ENCODE results near the gene CAMKK1. TPM values are rescaled to one million over a fixed set of nuclear protein-coding genes. Genes with fewer than 3 reads are reported as not detected.
A peak's percentile ranks its signal among the peaks of the same experiment; 100 is the strongest.

The CAMKK1 gene
- total RNA-seq, 1 donor from 2014 or later: 6.6 TPM

DNA sequence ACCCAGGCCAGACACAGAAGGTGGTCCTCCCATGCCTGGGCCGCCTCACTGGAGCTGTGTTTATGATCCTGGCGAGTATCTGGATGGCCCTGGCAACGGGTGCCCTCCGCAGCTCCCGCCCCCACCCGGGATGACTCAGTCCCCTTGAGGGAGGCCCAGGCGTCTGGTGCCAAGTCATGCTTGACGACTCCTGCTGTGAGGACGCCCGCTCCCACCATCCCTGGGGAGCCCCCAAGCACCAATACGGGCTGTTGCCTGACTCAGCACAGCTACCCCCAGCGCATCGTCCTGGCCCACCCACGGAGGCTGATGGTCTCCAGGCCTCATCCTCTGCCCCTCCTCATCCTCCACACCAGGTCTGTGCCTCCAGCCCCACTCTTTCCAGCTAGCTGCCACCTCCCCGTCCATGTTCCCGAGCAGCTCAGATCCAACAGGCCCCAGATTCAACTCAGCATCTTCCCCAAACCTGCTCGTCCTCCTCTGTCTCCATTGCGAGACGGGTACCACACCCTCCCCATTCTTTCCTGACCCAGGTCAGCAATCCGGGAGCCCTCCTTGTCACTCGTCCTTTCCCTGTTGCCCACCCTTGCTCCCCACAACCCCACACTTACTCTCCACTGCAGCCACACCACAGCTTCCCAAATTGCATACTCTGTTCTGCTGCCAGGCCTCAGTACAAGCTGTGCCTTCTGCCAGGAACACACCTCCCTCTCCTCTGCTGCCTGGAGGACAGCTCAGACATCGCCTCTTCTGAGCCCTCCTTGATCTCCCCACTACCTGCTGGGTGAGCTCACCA, 2.6 kb downstream of the CAMKK1 start:
- Mint-ChIP-seq H3K36me3 (ENCODE audit: low read depth) (no peaks in the 10 kb centered on the region), H3K9me3 (no peaks in the 10 kb centered on the region), H3K27ac (no peak overlapping the region), H3K4me3 (ENCODE audit: low read depth) (no peak overlapping the region), H3K4me1 (ENCODE audit: low read depth) (peaks cover 35% of the 10 kb centered on the region), H3K27me3 (ENCODE audit: low read depth) (peaks cover 6% of the 10 kb centered on the region)
- intact Hi-C loops (cut with micrococcal nuclease): no loop called here
- no peak for DNase-seq (ENCODE audit: low spot score)

GRCh38 chr17:3889325-3890012, 3.4 kb downstream of the CAMKK1 start:
- no peak overlapping the region for H3K27ac Mint-ChIP-seq
- intact Hi-C loops (cut with micrococcal nuclease): no loop called here
- H3K27me3 Mint-ChIP-seq (ENCODE audit: low read depth): peaks cover 6% of the 10 kb centered on the region
- no peaks in the 10 kb centered on the region for H3K36me3 Mint-ChIP-seq (ENCODE audit: low read depth)
- H3K9me3 Mint-ChIP-seq: no peaks in the 10 kb centered on the region
- H3K4me3 Mint-ChIP-seq (ENCODE audit: low read depth): no peak overlapping the region
- no peak for DNase-seq (ENCODE audit: low spot score)
- H3K4me1 Mint-ChIP-seq (ENCODE audit: low read depth): peaks cover 35% of the 10 kb centered on the region

- intact Hi-C loops (cut with micrococcal nuclease): no loop called here
- Mint-ChIP-seq H3K9me3 (no peaks in the 10 kb centered on the region), H3K27me3 (ENCODE audit: low read depth) (peaks cover 6% of the 10 kb centered on the region), H3K27ac (no peak overlapping the region), H3K4me3 (ENCODE audit: low read depth) (no peak overlapping the region), H3K36me3 (ENCODE audit: low read depth) (no peaks in the 10 kb centered on the region), H3K4me1 (ENCODE audit: low read depth) (peaks cover 28% of the 10 kb centered on the region)
- no peak for DNase-seq (ENCODE audit: low spot score)
These were observed 4.3 kb downstream of the CAMKK1 start for GRCh38 chr17:3888343-3889171.

DNA sequence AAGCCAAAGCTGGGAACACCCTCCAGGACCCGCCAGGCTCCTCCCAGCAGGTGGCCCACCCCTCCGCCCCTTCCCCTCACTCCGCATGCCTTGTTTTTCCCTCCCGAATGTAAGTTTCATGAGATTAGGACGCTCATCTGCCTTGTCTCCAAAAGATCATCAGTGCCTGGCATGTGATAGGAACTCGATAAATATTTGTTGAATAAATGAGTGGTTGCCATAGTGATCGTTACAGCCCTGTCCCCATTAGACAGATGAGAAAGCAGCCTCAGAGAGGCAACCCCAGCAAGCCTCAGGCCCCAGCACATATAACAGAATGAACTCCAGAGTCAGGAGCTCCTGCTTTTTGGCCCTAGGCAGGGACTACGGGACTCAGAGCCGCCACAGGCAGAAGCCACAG, 5.0 kb downstream of the CAMKK1 start:
- intact Hi-C loops (cut with micrococcal nuclease): no loop called here
- no peaks in the 10 kb centered on the region for H3K9me3 Mint-ChIP-seq
- no peak overlapping the region for H3K27ac Mint-ChIP-seq
- peaks cover 6% of the 10 kb centered on the region for H3K27me3 Mint-ChIP-seq (ENCODE audit: low read depth)
- H3K4me3 Mint-ChIP-seq (ENCODE audit: low read depth): no peak overlapping the region
- H3K4me1 Mint-ChIP-seq (ENCODE audit: low read depth): peaks cover 26% of the 10 kb centered on the region
- DNase-seq (ENCODE audit: low spot score): no peak
- no peaks in the 10 kb centered on the region for H3K36me3 Mint-ChIP-seq (ENCODE audit: low read depth)

DNA sequence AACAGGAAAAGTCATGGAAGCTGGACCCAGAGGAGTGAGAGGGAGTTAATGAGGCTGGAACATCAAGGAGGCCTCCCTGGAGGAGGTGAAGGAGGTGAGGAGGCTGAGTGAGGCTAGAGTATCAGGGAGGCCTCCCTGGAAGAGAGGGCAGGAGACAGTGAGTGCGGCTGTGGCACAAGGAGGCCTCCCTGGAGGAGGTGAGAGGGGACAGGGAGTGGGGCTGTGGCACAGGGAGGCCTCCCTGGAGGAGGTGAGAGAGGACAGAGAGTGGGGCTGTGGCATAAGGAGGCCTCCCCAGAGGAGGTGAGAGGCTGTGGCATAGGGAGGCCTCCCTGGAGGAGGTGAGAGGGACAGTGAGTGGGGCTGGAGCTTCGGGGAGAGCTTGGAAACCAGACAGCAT, 5.5 kb downstream of the CAMKK1 start:
- no peaks in the 10 kb centered on the region for H3K36me3 Mint-ChIP-seq (ENCODE audit: low read depth)
- DNase-seq (ENCODE audit: low spot score): no peak
- intact Hi-C loops (cut with micrococcal nuclease): no loop called here
- peaks cover 26% of the 10 kb centered on the region for H3K4me1 Mint-ChIP-seq (ENCODE audit: low read depth)
- no peaks in the 10 kb centered on the region for H3K9me3 Mint-ChIP-seq
- peaks cover 6% of the 10 kb centered on the region for H3K27me3 Mint-ChIP-seq (ENCODE audit: low read depth)
- peak overlapping the region; percentile 64 for H3K27ac Mint-ChIP-seq
- peak overlapping the region; percentile 20 for H3K4me3 Mint-ChIP-seq (ENCODE audit: low read depth)

DNA sequence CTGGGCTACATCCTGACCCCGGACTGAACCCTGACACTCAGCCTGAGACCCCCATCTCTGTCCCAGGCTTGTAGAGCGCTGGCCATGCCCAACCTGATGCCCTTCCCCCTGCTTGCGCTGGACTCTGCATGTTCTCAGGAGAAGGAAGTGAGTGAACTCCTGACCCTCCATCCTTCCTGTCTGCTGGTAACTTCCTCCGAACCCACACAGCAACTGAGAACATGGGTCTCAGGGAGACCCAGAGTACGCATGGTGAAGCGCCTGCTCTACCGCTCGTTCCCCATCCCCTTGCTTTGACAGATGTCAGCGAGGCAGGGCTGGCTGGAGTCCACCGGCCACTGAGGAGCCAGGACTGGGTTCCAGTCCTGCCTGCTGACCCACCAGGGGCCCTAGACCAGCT, 6.1 kb downstream of the CAMKK1 start:
- intact Hi-C loops (cut with micrococcal nuclease): no loop called here
- Mint-ChIP-seq H3K9me3 (no peaks in the 10 kb centered on the region), H3K4me1 (ENCODE audit: low read depth) (peaks cover 22% of the 10 kb centered on the region), H3K27ac (peak overlapping the region; percentile 64), H3K36me3 (ENCODE audit: low read depth) (no peaks in the 10 kb centered on the region), H3K4me3 (ENCODE audit: low read depth) (no peak overlapping the region), H3K27me3 (ENCODE audit: low read depth) (peaks cover 6% of the 10 kb centered on the region)
- DNase-seq (ENCODE audit: low spot score): no peak

DNA sequence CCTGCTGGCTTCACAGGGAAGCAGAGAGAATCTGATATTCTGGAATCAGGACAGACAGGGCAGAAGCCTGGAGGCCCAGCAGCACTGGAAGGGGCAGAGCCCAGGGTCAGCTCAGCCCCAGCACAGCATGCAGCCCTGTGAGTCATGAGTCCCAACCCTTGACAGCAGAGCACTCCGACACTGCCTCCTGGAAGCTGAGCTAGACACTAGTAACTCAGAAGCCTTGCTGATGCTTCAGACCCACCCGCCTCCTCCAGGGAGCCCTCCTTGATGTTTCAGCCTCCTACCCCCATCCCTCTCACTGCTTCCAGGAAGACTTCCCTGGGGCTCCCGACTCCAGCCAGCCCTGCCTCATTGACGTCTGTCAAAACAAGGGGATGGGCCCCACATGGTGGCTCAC, 6.9 kb downstream of the CAMKK1 start:
- no peak overlapping the region for H3K4me3 Mint-ChIP-seq (ENCODE audit: low read depth)

DNA sequence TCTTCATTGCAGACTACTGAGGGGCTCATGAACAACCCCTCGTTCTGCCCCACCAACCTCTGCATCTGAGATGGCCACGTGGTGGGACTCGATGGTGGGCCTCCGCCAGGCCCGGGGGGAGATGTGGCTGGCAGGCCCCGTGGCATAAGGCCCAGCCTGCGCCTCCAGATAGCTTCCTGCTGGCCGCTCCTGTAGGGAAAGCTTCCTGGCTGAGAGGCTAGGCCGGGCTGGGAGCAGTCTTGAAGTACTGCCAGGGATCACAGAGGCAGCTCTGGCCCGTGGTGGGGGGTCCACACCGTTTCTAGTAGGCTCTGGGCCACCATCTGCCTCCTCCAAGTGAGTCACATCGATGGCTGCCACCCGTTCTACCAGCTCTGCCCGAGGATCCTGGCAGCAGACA, 7.6 kb downstream of the CAMKK1 start:
- Mint-ChIP-seq H3K4me3 (ENCODE audit: low read depth) (no peak overlapping the region), H3K4me1 (ENCODE audit: low read depth) (peaks cover 14% of the 10 kb centered on the region), H3K27me3 (ENCODE audit: low read depth) (no peaks in the 10 kb centered on the region), H3K36me3 (ENCODE audit: low read depth) (no peaks in the 10 kb centered on the region), H3K27ac (no peak overlapping the region), H3K9me3 (no peaks in the 10 kb centered on the region)
- DNase-seq (ENCODE audit: low spot score): no peak
- intact Hi-C loops (cut with micrococcal nuclease): no loop called here

More for the DNA sequence above, 6.9 kb downstream of the CAMKK1 start:
- intact Hi-C loops (cut with micrococcal nuclease): no loop called here
- Mint-ChIP-seq H3K9me3 (no peaks in the 10 kb centered on the region), H3K27ac (no peak overlapping the region), H3K4me1 (ENCODE audit: low read depth) (peaks cover 15% of the 10 kb centered on the region), H3K27me3 (ENCODE audit: low read depth) (no peaks in the 10 kb centered on the region), H3K36me3 (ENCODE audit: low read depth) (no peaks in the 10 kb centered on the region)
- no peak for DNase-seq (ENCODE audit: low spot score)

- Mint-ChIP-seq H3K27ac (no peak overlapping the region), H3K36me3 (ENCODE audit: low read depth) (no peaks in the 10 kb centered on the region), H3K4me1 (ENCODE audit: low read depth) (peaks cover 12% of the 10 kb centered on the region), H3K27me3 (ENCODE audit: low read depth) (no peaks in the 10 kb centered on the region), H3K4me3 (ENCODE audit: low read depth) (no peak overlapping the region), H3K9me3 (no peaks in the 10 kb centered on the region)
- no peak for DNase-seq (ENCODE audit: low spot score)
- intact Hi-C loops (cut with micrococcal nuclease): no loop called here
These were observed 8.7 kb downstream of the CAMKK1 start for GRCh38 chr17:3884188-3884587.

- Mint-ChIP-seq H3K4me3 (ENCODE audit: low read depth) (no peak overlapping the region), H3K36me3 (ENCODE audit: low read depth) (no peaks in the 10 kb centered on the region), H3K4me1 (ENCODE audit: low read depth) (peaks cover 9% of the 10 kb centered on the region), H3K27me3 (ENCODE audit: low read depth) (no peaks in the 10 kb centered on the region), H3K9me3 (no peaks in the 10 kb centered on the region), H3K27ac (no peak overlapping the region)
- intact Hi-C loops (cut with micrococcal nuclease): no loop called here
- DNase-seq (ENCODE audit: low spot score): no peak
These were observed 10.6 kb downstream of the CAMKK1 start for GRCh38 chr17:3882276-3882675.

- no peak overlapping the region for H3K27ac Mint-ChIP-seq
- H3K4me3 Mint-ChIP-seq (ENCODE audit: low read depth): no peak overlapping the region
- intact Hi-C loops (cut with micrococcal nuclease): no loop called here
- H3K9me3 Mint-ChIP-seq: no peaks in the 10 kb centered on the region
- no peak for DNase-seq (ENCODE audit: low spot score)
- H3K36me3 Mint-ChIP-seq (ENCODE audit: low read depth): no peaks in the 10 kb centered on the region
- no peaks in the 10 kb centered on the region for H3K27me3 Mint-ChIP-seq (ENCODE audit: low read depth)
- no peaks in the 10 kb centered on the region for H3K4me1 Mint-ChIP-seq (ENCODE audit: low read depth)
These were observed 11.9 kb downstream of the CAMKK1 start for GRCh38 chr17:3880983-3881382.

DNA sequence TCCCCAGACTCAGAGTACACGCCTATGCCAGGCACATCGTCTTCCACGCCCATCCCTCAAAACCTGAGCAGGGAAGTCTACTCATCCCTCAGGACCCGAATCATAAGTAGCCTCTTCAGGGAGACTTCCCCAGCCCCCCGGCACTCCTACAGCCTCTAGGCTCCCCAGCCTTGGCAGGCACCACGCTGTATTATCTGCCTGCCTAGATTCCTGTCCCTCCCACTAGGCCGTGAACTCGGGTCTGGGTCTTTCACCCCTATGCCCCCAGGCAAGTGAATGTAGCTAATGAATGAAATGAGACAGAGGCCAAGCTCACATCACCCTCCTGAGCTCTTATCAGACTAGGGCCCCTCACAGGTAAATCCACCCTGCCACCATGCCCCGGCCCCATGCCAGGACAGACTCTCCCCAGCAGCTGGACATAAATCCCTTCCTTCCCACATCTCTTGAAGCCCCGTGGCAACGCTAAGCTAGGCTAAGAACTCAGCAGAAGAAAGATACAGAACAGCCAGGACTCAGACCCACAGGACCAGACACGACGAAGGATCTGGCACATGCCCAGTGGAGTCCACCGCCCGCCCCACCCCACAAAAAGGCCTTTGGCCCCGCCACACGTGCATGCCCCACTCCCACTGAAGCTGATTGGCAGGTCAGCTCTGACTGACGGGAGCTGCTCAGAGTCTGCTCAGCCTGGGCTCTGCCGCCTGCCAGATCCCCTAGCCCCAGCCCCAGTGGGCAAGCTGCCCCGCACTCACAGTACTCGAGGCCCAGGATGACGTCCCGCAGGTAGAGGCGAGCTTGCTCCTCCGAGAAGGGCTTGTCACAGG, 13.0 kb downstream of the CAMKK1 start:
- DNase-seq (ENCODE audit: low spot score): no peak
- intact Hi-C loops (cut with micrococcal nuclease): no loop called here
- Mint-ChIP-seq H3K9me3 (no peaks in the 10 kb centered on the region), H3K27ac (no peak overlapping the region), H3K4me3 (ENCODE audit: low read depth) (no peak overlapping the region), H3K4me1 (ENCODE audit: low read depth) (no peaks in the 10 kb centered on the region), H3K27me3 (ENCODE audit: low read depth) (no peaks in the 10 kb centered on the region), H3K36me3 (ENCODE audit: low read depth) (no peaks in the 10 kb centered on the region)
